Karpas-422 (cell line): ENCODE results near the gene ANKS1A. TPM values are rescaled to one million over a fixed set of nuclear protein-coding genes. Genes with fewer than 3 reads are reported as not detected.
A peak's percentile ranks its signal among the peaks of the same experiment; 100 is the strongest.
"Not testable (repeated sequence)": the region's sequence is repeated elsewhere in the genome, so short reads cannot be mapped to it uniquely, and the experiment has no call there.

Experiments used
- DNase-seq: peaks from one replicate; pipeline ENCODE4 v3.0.0-alpha.2; 2015
- H2AFZ ChIP-seq: fragments of 200-600 bp; sonication (generic); 2 replicates; pipeline ENCODE4 v1.6.1; 2014; ENCODE audit warnings: antibody characterized with exemption, low read length, mixed read lengths
- H3K27ac ChIP-seq: fragments of 200-600 bp; sonication (generic); 2 replicates; pipeline ENCODE4 v1.5.1; 2014; ENCODE audit warnings: mild to moderate bottlenecking, low read length, moderate library complexity
- H3K27me3 ChIP-seq: fragments of 200-600 bp; sonication (generic); 2 replicates; pipeline ENCODE4 v1.6.1; 2014; ENCODE audit warnings: low read length, mixed read lengths
- H3K36me3 ChIP-seq: fragments of 200-600 bp; sonication (generic); 2 replicates; pipeline ENCODE4 v1.6.1; 2014; ENCODE audit warnings: low read length, mixed read lengths; ENCODE audit not compliant: insufficient read depth
- H3K4me1 ChIP-seq: fragments of 200-600 bp; sonication (generic); 2 replicates; pipeline ENCODE4 v1.6.1; 2014; ENCODE audit warnings: mild to moderate bottlenecking, low read length, mixed read lengths
- H3K4me2 ChIP-seq: fragments of 200-600 bp; sonication (generic); 2 replicates; pipeline ENCODE4 v1.6.1; 2014; ENCODE audit warnings: low read length, low read depth, mild to moderate bottlenecking; ENCODE audit not compliant: poor library complexity, severe bottlenecking
- H3K4me3 ChIP-seq: fragments of 200-600 bp; sonication (generic); 2 replicates; pipeline ENCODE4 v1.5.1; 2014; ENCODE audit warnings: mild to moderate bottlenecking, antibody characterized with exemption, low read length, mixed read lengths
- H3K79me2 ChIP-seq: fragments of 200-600 bp; sonication (generic); 2 replicates; pipeline ENCODE4 v1.6.1; 2014; ENCODE audit warnings: mild to moderate bottlenecking, low read length, mixed read lengths
- H3K9ac ChIP-seq: fragments of 200-600 bp; sonication (generic); 2 replicates; pipeline ENCODE4 v1.6.0; 2014; ENCODE audit warnings: low read length
- H3K9me2 ChIP-seq: fragments of 200-600 bp; sonication (generic), shearing (Covaris generic); replicated peaks from 2 replicates; pipeline ENCODE4 v1.6.0; 2014; ENCODE audit warnings: mild to moderate bottlenecking, low read length, moderate library complexity; ENCODE audit not compliant: insufficient read depth
- H3K9me3 ChIP-seq: fragments of 300-700, 200-600 bp; sonication (generic); 2 replicates; pipeline ENCODE4 v1.6.1; 2014; ENCODE audit warnings: low read length, mixed read lengths
- H4K20me1 ChIP-seq: fragments of 200-600 bp; sonication (generic); 2 replicates; pipeline ENCODE4 v1.6.1; 2014; ENCODE audit warnings: mild to moderate bottlenecking, antibody characterized with exemption, low read length, low read depth; ENCODE audit not compliant: insufficient read depth
- total RNA-seq: library from RNA; depleted of rRNA; stranded (reverse); fragments of >200 nt; shearing (Covaris generic); gene quantifications from 2 replicates; pipeline ENCODE4 v1.2.3, GENCODE V29; 2014; ENCODE audit warnings: low replicate concordance; rRNA removed

Gene ANKS1A
- 7.0 and 10.3 TPM in 2 replicates for total RNA-seq

DNA sequence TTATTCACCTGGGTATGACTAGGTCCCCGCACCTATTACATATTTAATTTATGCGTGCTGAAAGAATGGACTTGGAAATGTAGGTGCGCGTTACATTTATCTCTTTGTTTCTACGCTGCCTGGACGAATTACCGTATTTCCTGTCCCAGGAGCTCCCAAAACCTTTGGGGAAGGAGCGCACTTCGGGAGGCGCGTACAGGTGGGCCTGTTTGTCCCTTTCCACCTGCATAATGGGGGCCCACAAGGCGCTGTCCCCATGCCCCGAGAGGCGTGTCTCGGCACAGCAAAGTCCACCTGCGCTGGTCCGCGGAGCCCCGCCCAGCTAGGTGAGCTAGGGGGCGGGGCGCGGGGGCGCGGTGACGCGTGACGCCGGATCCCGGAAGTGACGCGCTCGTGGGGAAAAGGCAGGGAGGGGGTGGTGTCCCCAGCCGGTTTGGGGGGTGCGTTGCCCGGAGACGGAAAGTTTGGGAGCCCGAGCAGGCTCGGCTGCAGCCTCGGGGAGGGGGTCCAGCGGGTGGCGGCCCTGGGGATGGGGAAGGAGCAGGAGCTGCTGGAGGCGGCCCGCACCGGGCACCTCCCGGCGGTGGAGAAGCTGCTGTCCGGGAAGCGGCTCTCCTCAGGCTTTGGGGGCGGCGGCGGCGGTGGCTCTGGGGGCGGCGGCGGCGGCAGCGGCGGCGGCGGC lies at the start of gene ANKS1A:
Gene ANKS1A, plus strand, starts transcription at position 382 of the 682 bp plus-strand sequence. Its CDS starts 148 bp downstream, at position 530.
- H3K4me1 ChIP-seq, result peaks cover 31% of the 10 kb centered on the region
- H4K20me1 ChIP-seq, result peaks cover 7% of the 10 kb centered on the region
- H3K36me3 ChIP-seq, result peaks cover 7% of the 10 kb centered on the region; the same call in 1 of the 2 replicates
- H3K27ac ChIP-seq, result peak within 1 kb of the TSS; percentile 45
- no peaks in the 10 kb centered on the region for H3K9me3 ChIP-seq
- H3K4me3 ChIP-seq, result peak within 1 kb of the TSS; percentile 94
- H3K4me2 ChIP-seq, result peak within 1 kb of the TSS; percentile 95
- peaks cover 64% of the 10 kb centered on the region for H3K79me2 ChIP-seq
- no peaks in the 10 kb centered on the region for H3K9me2 ChIP-seq
- no peaks in the 10 kb centered on the region for H3K27me3 ChIP-seq
- peak within 1 kb of the TSS; percentile 92 for H3K9ac ChIP-seq
- H2AFZ ChIP-seq, result peak within 1 kb of the TSS; percentile 85
- peak; percentile 94 for DNase-seq

- no peak overlapping the region for H3K4me3 ChIP-seq
- H3K36me3 ChIP-seq, result peaks cover 5% of the 10 kb centered on the region
- H3K27ac ChIP-seq, result no peak overlapping the region
- H3K9me3 ChIP-seq, result no peaks in the 10 kb centered on the region
- H4K20me1 ChIP-seq, result no peaks in the 10 kb centered on the region
- H3K4me1 ChIP-seq, result no peaks in the 10 kb centered on the region
- no peak overlapping the region for H2AFZ ChIP-seq
- no peak for DNase-seq
- H3K9ac ChIP-seq, result no peak overlapping the region
- H3K79me2 ChIP-seq, result 0 out of 2 replicates have a peak, but pooled peaks cover under 1% of the 10 kb centered on the region
- H3K4me2 ChIP-seq, result no peak overlapping the region
- no peaks in the 10 kb centered on the region for H3K9me2 ChIP-seq
- no peaks in the 10 kb centered on the region for H3K27me3 ChIP-seq
Observed at GRCh38 chr6:34839666-34840352, 49.2 kb upstream of the ANKS1A start.

- not testable (repeated sequence) for H3K4me3 ChIP-seq, H3K9me2 ChIP-seq, H3K4me1 ChIP-seq, H3K9me3 ChIP-seq, H3K27me3 ChIP-seq, H2AFZ ChIP-seq, H3K9ac ChIP-seq, H4K20me1 ChIP-seq, DNase-seq, H3K79me2 ChIP-seq, H3K27ac ChIP-seq, H3K36me3 ChIP-seq, H3K4me2 ChIP-seq
Observed at GRCh38 chr6:34849066-34849465, 40.0 kb upstream of the ANKS1A start.

GRCh38 chr6:34851361-34851760 lies 37.7 kb upstream of the ANKS1A start:
- DNase-seq, result no peak
- H3K4me1 ChIP-seq, result no peaks in the 10 kb centered on the region
- H2AFZ ChIP-seq, result no peak overlapping the region
- no peak overlapping the region for H3K27ac ChIP-seq
- H4K20me1 ChIP-seq, result no peaks in the 10 kb centered on the region
- H3K36me3 ChIP-seq, result 0 out of 2 replicates have a peak, but pooled peaks cover 9% of the 10 kb centered on the region
- no peaks in the 10 kb centered on the region for H3K27me3 ChIP-seq
- H3K4me2 ChIP-seq, result no peak overlapping the region
- H3K79me2 ChIP-seq, result peaks cover 4% of the 10 kb centered on the region
- H3K9me2 ChIP-seq, result no peaks in the 10 kb centered on the region
- H3K9me3 ChIP-seq, result no peaks in the 10 kb centered on the region
- H3K4me3 ChIP-seq, result no peak overlapping the region
- no peak overlapping the region for H3K9ac ChIP-seq

GRCh38 chr6:34852406-34853085 lies 36.5 kb upstream of the ANKS1A start:
- Histone ChIP-seq H3K4me1 (no peaks in the 10 kb centered on the region), H3K9me2 (no peaks in the 10 kb centered on the region), H3K79me2 (no peaks in the 10 kb centered on the region; the same call in none of the 2 replicates), H3K27ac (no peak overlapping the region), H4K20me1 (no peaks in the 10 kb centered on the region), H3K9me3 (no peaks in the 10 kb centered on the region), H3K36me3 (peaks cover 16% of the 10 kb centered on the region; the same call in 1 of the 2 replicates), H3K9ac (no peak overlapping the region), H3K27me3 (no peaks in the 10 kb centered on the region), H2AFZ (no peak overlapping the region), H3K4me2 (no peak overlapping the region), H3K4me3 (no peak overlapping the region)
- no peak for DNase-seq

DNA sequence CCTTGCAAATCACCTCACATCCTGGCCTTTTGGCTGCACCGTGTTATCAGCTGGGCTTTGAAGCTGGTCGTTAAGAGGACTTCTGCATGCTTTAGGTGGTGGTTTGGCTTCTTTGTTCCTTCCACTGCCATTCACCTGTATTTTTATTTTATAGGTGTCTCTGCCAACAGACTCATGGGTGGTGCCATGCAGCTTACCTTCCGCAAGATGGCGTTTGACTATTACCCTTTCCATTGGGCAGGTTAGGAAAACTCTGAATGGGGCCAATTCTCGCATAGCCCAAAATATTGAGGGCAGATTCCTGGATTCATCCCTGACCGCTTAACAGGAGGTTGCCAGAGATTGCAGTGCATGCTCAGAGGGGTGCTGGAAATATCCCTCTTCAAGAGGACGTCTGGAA lies 33.6 kb upstream of the ANKS1A start:
- Histone ChIP-seq H4K20me1 (no peaks in the 10 kb centered on the region), H3K27ac (no peak overlapping the region), H3K4me3 (no peak overlapping the region), H3K36me3 (peaks cover 17% of the 10 kb centered on the region; the same call in 1 of the 2 replicates), H3K9ac (no peak overlapping the region), H3K27me3 (no peaks in the 10 kb centered on the region), H3K9me3 (no peaks in the 10 kb centered on the region), H2AFZ (no peak overlapping the region), H3K79me2 (no peaks in the 10 kb centered on the region; the same call in 1 of the 2 replicates), H3K4me1 (no peaks in the 10 kb centered on the region), H3K4me2 (no peak overlapping the region), H3K9me2 (no peaks in the 10 kb centered on the region)
- DNase-seq, result no peak

DNA sequence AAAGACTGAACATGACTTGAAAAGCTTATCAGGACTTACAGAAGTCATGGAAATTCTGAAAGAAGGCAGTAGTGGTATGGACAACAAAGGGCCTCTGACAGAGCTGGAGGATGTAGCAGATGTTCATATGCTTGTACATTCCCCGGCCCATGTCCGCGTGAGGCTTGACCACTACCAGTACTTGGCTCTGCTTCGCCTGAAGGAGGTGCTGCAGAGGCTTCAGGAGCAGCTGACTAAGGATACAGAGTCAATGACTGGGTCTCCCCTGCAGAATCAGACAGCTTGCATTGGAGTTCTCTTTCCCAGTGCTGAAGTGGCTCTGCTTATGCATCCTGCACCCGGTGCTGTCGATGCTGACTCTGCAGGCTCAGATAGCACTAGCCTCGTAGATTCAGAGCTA lies 30.4 kb upstream of the ANKS1A start:
- Histone ChIP-seq H3K27ac (no peak overlapping the region), H3K4me1 (no peaks in the 10 kb centered on the region), H4K20me1 (no peaks in the 10 kb centered on the region), H3K9me3 (no peaks in the 10 kb centered on the region), H3K4me3 (no peak overlapping the region), H2AFZ (no peak overlapping the region), H3K36me3 (peaks cover 17% of the 10 kb centered on the region; the same call in 1 of the 2 replicates), H3K4me2 (no peak overlapping the region), H3K79me2 (no peaks in the 10 kb centered on the region), H3K27me3 (no peaks in the 10 kb centered on the region), H3K9me2 (no peaks in the 10 kb centered on the region), H3K9ac (no peak overlapping the region)
- peak; percentile 40 for DNase-seq

GRCh38 chr6:34859951-34860350 lies 29.1 kb upstream of the ANKS1A start:
- Histone ChIP-seq H3K4me2 (no peak overlapping the region), H3K27ac (no peak overlapping the region), H2AFZ (no peak overlapping the region), H3K9ac (no peak overlapping the region), H3K4me3 (no peak overlapping the region), H4K20me1 (no peaks in the 10 kb centered on the region), H3K4me1 (no peaks in the 10 kb centered on the region), H3K9me3 (no peaks in the 10 kb centered on the region), H3K36me3 (peaks cover 17% of the 10 kb centered on the region; the same call in 1 of the 2 replicates), H3K79me2 (no peaks in the 10 kb centered on the region), H3K27me3 (no peaks in the 10 kb centered on the region), H3K9me2 (no peaks in the 10 kb centered on the region)
- no peak for DNase-seq
